Measurements from ENCODE around the gene MAD1L1. TPM values are rescaled to one million over a fixed set of nuclear protein-coding genes. Genes with fewer than 3 reads are reported as not detected.

Gene MAD1L1
- total RNA-seq, 2 donors from 2014 or later, result 59.1 to 61.4 TPM

DNA sequence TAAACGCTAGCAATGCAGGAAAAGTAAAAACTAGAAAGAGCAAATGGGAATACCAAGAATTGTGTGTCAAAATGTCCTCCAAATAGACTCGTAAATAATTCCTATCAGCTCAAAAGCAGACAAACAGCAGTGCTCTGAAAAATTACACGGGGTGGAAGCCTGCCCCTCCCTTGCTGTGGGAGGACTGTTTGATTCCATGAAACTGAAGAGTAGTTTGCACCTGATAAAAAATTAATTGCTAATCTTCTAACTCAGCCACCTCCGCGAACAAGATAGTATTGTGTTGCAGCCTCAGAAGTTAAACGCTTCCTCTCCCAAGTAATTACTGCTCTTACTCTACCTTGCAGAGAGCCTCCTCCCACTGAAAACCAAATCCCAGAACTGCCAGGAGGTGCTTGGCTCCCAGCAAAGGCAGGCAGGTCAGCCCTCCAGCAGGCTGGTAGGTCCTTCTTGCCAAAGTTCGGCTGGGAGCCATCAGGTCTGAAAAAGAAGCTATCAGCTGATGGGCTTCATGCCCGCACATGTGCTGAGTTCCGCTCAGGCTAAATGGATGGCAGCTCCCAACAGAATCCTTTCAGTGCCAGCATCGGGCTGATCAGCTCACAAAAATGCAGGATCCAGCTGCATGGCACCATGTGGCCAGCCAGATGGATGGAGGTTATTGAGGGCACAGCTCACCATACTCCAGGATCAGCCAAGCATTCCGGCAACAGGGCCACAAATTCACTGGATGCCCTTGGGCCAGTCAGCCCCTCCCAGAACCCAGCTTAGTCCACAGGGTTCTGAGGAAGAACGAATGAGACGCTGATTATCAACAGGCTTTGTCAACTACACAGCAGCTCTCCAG lies 37.1 kb downstream of the MAD1L1 start:
- H3K4me3 ChIP-seq (ENCODE audit: low read length), result peak overlapping the region; percentile 8
- H3K27ac Mint-ChIP-seq, result peak overlapping the region; percentile 74
- WGBS, 2 experiments (ENCODE audit: insufficient coverage in 1 of 2, insufficient read length in 1 of 2), result 84 to 92% methylated on average over 9 to 13 of the region's 13 CpGs

GRCh38 chr7:2193575-2194305 lies 39.0 kb downstream of the MAD1L1 start:
- Mint-ChIP-seq H3K27me3 (ENCODE audit: insufficient read depth) (no peaks in the 10 kb centered on the region), H3K4me1 (peaks cover 28% of the 10 kb centered on the region), H3K9me3 (peaks cover 16% of the 10 kb centered on the region), H3K4me3 (no peak overlapping the region), H3K36me3 (ENCODE audit: low read depth) (peaks cover 74% of the 10 kb centered on the region), H3K27ac (peak overlapping the region; percentile 30)
- no peak overlapping the region for H3K9ac ChIP-seq (ENCODE audit: extremely low read depth, low read length, poor library complexity, severe bottlenecking)
- DNase-seq, result no peak
- no peak overlapping the region for H3K27ac ChIP-seq (ENCODE audit: low read depth, low read length)
- 71 to 87% methylated on average over 11 to 19 of the region's 19 CpGs for WGBS, 2 experiments (ENCODE audit: insufficient coverage in 1 of 2, insufficient read length in 1 of 2)
- peaks cover 55% of the 10 kb centered on the region for H3K36me3 ChIP-seq (ENCODE audit: control insufficient read depth, insufficient read depth, low read length)
- H3K4me3 ChIP-seq (ENCODE audit: low read length), result no peak overlapping the region
- TF ChIP-seq, protein P1, sequence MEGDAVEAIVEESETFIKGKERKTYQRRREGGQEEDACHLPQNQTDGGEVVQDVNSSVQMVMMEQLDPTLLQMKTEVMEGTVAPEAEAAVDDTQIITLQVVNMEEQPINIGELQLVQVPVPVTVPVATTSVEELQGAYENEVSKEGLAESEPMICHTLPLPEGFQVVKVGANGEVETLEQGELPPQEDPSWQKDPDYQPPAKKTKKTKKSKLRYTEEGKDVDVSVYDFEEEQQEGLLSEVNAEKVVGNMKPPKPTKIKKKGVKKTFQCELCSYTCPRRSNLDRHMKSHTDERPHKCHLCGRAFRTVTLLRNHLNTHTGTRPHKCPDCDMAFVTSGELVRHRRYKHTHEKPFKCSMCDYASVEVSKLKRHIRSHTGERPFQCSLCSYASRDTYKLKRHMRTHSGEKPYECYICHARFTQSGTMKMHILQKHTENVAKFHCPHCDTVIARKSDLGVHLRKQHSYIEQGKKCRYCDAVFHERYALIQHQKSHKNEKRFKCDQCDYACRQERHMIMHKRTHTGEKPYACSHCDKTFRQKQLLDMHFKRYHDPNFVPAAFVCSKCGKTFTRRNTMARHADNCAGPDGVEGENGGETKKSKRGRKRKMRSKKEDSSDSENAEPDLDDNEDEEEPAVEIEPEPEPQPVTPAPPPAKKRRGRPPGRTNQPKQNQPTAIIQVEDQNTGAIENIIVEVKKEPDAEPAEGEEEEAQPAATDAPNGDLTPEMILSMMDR (conservative IDR thresholded peaks at IDR 0.05), result no peak
- no peaks in the 10 kb centered on the region for H3K27me3 ChIP-seq (ENCODE audit: control insufficient read depth, insufficient read depth, low read length, poor library complexity, severe bottlenecking)
- peaks cover 19% of the 10 kb centered on the region for H3K9me3 ChIP-seq (ENCODE audit: control insufficient read depth, low read length)
- H3K4me1 ChIP-seq (ENCODE audit: control insufficient read depth, insufficient read depth, low read length), result peaks cover 11% of the 10 kb centered on the region

More for the DNA sequence above, 37.1 kb downstream of the MAD1L1 start:
- H3K36me3 ChIP-seq (ENCODE audit: control insufficient read depth, insufficient read depth, low read length), result peaks cover 45% of the 10 kb centered on the region
- H3K4me1 Mint-ChIP-seq, result peaks cover 28% of the 10 kb centered on the region
- no peaks in the 10 kb centered on the region for H3K27me3 ChIP-seq (ENCODE audit: control insufficient read depth, insufficient read depth, low read length, poor library complexity, severe bottlenecking)
- no peak overlapping the region for H3K27ac ChIP-seq (ENCODE audit: low read depth, low read length)
- peaks cover 5% of the 10 kb centered on the region for H3K9me3 Mint-ChIP-seq
- peaks cover 11% of the 10 kb centered on the region for H3K4me1 ChIP-seq (ENCODE audit: control insufficient read depth, insufficient read depth, low read length)
- peaks cover 5% of the 10 kb centered on the region for H3K9me3 ChIP-seq (ENCODE audit: control insufficient read depth, low read length)
- no peak for DNase-seq
- TF ChIP-seq, protein P1 (conservative IDR thresholded peaks at IDR 0.05), result no peak
- peaks cover 66% of the 10 kb centered on the region for H3K36me3 Mint-ChIP-seq (ENCODE audit: low read depth)
- no peak overlapping the region for H3K9ac ChIP-seq (ENCODE audit: extremely low read depth, low read length, poor library complexity, severe bottlenecking)
- H3K27me3 Mint-ChIP-seq (ENCODE audit: insufficient read depth), result no peaks in the 10 kb centered on the region
- no peak overlapping the region for H3K4me3 Mint-ChIP-seq

- Histone ChIP-seq H3K4me3 (ENCODE audit: low read length) (no peak overlapping the region), H3K27me3 (ENCODE audit: control insufficient read depth, insufficient read depth, low read length, poor library complexity, severe bottlenecking) (no peaks in the 10 kb centered on the region), H3K4me1 (ENCODE audit: control insufficient read depth, insufficient read depth, low read length) (peaks cover 11% of the 10 kb centered on the region), H3K9me3 (ENCODE audit: control insufficient read depth, low read length) (peaks cover 27% of the 10 kb centered on the region), H3K9ac (ENCODE audit: extremely low read depth, low read length, poor library complexity, severe bottlenecking) (no peak overlapping the region), H3K27ac (ENCODE audit: low read depth, low read length) (no peak overlapping the region), H3K36me3 (ENCODE audit: control insufficient read depth, insufficient read depth, low read length) (peaks cover 60% of the 10 kb centered on the region)
- Mint-ChIP-seq H3K36me3 (ENCODE audit: low read depth) (peaks cover 81% of the 10 kb centered on the region), H3K4me3 (no peak overlapping the region), H3K9me3 (peaks cover 24% of the 10 kb centered on the region), H3K27me3 (ENCODE audit: insufficient read depth) (no peaks in the 10 kb centered on the region), H3K4me1 (peaks cover 28% of the 10 kb centered on the region), H3K27ac (peak overlapping the region; percentile 30)
- 89 to 93% methylated on average over 16 to 18 of the region's 18 CpGs for WGBS, 2 experiments (ENCODE audit: insufficient coverage in 1 of 2, insufficient read length in 1 of 2)
- peak; percentile 54 for DNase-seq
- TF ChIP-seq, protein P1 (conservative IDR thresholded peaks at IDR 0.05), result no peak
Observed at GRCh38 chr7:2192831-2193534, 39.8 kb downstream of the MAD1L1 start.

All from endodermal cell (in vitro differentiated cells).